Type B pancreatic cell (in vitro differentiated cells): ENCODE data around the gene GPSM1. TPM values are rescaled to one million over a fixed set of nuclear protein-coding genes. Genes with fewer than 3 reads are reported as not detected.

Source experiments
- DNase-seq: peaks from one replicate; pipeline ENCODE4 v3.0.0; 2021; ENCODE audit warnings: mixed read lengths; ENCODE audit not compliant: unreplicated experiment; ENCODE audit errors: extremely low spot score
- H3K27ac Mint-ChIP-seq: 2 replicates; pipeline ENCODE4 v1.8.0; 2021; ENCODE audit warnings: mild to moderate bottlenecking, mixed read lengths
- H3K27me3 Mint-ChIP-seq: 2 replicates; pipeline ENCODE4 v1.8.0; 2021; ENCODE audit warnings: mixed read lengths
- H3K36me3 Mint-ChIP-seq: 2 replicates; pipeline ENCODE4 v1.8.0; 2021; ENCODE audit warnings: mixed read lengths
- H3K4me1 Mint-ChIP-seq: one replicate; pipeline ENCODE4 v1.8.0; 2021; ENCODE audit warnings: mixed read lengths; ENCODE audit not compliant: unreplicated experiment
- H3K4me3 Mint-ChIP-seq: 2 replicates; pipeline ENCODE4 v1.8.0; 2021; ENCODE audit warnings: mild to moderate bottlenecking, mixed read lengths
- H3K9me3 Mint-ChIP-seq: 2 replicates; pipeline ENCODE4 v1.8.0; 2021; ENCODE audit warnings: mixed read lengths
- total RNA-seq: library from RNA; stranded (reverse); gene quantifications from 2 replicates; pipeline ENCODE4 v1.2.1, GENCODE V29; 2021; ENCODE audit warnings: low replicate concordance
- TF ChIP-seq, protein P1 (sequence below): fragments of 200-600 bp; sonication (generic); conservative IDR thresholded peaks from 2 replicates; pipeline ENCODE4 v1.5.0; 2021; ENCODE audit warnings: antibody characterized with exemption, mild to moderate bottlenecking

GPSM1 gene
- total RNA-seq, 1 donor from 2014 or later: 56.2 TPM

DNA sequence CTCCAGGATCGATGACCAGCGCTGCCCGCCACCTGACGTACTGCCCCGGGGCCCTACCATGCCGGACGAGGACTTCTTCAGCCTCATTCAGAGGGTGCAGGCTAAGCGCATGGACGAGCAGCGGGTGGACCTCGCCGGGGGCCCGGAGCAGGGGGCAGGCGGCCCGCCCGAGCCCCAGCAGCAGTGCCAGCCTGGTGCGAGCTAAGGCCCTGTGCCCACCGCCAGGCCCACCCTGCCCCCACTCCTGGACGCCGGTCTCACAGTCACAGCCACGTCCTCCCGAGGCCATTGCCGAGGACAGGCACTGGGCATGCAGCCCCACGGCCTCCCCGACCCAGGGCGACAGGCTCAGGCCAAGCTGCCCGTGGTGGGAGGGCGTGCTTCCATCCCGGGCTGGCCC is 30.7 kb downstream of the GPSM1 start:
- Mint-ChIP-seq H3K4me3 (no peak overlapping the region), H3K27me3 (no peaks in the 10 kb centered on the region), H3K36me3 (no peaks in the 10 kb centered on the region), H3K4me1 (peaks cover 6% of the 10 kb centered on the region), H3K27ac (no peak overlapping the region), H3K9me3 (no peaks in the 10 kb centered on the region)
- TF ChIP-seq, protein P1, sequence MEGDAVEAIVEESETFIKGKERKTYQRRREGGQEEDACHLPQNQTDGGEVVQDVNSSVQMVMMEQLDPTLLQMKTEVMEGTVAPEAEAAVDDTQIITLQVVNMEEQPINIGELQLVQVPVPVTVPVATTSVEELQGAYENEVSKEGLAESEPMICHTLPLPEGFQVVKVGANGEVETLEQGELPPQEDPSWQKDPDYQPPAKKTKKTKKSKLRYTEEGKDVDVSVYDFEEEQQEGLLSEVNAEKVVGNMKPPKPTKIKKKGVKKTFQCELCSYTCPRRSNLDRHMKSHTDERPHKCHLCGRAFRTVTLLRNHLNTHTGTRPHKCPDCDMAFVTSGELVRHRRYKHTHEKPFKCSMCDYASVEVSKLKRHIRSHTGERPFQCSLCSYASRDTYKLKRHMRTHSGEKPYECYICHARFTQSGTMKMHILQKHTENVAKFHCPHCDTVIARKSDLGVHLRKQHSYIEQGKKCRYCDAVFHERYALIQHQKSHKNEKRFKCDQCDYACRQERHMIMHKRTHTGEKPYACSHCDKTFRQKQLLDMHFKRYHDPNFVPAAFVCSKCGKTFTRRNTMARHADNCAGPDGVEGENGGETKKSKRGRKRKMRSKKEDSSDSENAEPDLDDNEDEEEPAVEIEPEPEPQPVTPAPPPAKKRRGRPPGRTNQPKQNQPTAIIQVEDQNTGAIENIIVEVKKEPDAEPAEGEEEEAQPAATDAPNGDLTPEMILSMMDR: no peak
- no peak for DNase-seq

DNA sequence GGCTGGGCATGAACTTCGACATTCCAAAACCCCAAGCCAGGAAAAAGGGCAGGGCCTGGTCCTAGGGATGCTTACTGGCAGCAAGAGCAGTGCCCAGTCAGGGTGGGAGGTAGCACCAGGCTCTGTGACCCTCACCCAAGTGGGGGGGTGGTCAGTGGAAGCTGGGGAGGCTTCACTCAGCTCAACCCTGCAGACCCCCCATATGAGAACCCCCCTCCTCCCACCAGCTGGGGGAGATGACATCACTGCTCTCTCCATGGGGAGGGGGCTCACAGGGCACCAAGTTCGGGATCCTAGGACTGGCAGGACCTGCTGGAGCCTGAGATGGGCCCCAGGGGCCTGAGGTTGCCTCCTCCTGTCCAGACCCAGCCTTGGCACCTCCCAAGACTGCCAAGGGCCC is 31.5 kb downstream of the GPSM1 start:
- Mint-ChIP-seq H3K4me3 (no peak overlapping the region), H3K27ac (no peak overlapping the region), H3K36me3 (no peaks in the 10 kb centered on the region), H3K9me3 (no peaks in the 10 kb centered on the region), H3K27me3 (no peaks in the 10 kb centered on the region), H3K4me1 (peaks cover 6% of the 10 kb centered on the region)
- TF ChIP-seq, protein P1: no peak
- DNase-seq: no peak

DNA sequence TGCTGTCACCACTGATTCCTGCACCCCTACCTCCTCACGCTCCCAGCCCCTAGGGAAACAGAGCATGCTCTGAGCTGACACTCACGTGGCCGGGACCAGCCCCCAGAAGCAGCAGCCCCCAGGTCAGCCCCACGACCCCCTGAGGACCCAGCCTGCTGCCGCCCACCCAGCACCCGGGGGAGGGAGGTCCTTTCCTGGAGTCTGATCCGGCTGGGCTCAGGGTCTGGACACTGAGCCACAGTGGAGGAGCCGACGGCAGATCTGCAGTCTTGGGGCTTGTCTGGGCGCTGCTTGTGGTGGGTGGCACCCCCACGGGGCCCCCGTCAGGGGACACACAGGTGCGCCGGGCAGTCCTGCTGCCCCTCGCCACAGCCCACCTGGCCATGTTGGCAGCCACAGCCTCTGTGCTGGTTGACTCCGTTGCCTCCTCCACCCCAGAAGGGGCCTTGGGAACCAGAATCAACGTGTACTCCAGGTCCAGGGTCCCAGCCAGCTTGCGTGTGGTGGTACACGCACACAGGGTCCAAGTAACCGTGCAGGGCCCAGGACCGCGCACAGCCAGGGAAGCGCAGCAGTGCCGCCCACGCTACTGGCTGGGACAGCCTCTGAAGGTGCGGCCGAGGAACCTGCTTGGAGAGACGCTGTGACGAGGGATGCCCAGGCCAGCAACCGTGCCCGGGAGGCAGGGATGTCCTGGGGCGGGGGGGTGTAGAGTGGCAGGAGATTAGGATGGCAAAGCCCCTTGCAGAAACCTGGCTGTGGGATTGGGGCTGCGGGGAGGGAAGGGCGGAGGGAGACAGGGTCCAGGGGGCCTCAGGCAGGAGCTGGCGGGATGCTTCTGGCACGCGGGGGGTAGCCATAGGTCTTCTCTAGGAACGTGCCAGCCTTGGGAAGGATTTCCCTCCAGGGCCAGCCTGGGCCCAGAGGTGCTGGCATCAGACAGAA is 32.7 kb downstream of the GPSM1 start:
- TF ChIP-seq, protein P1: no peak
- Mint-ChIP-seq H3K27me3 (no peaks in the 10 kb centered on the region), H3K27ac (no peak overlapping the region), H3K9me3 (no peaks in the 10 kb centered on the region), H3K36me3 (no peaks in the 10 kb centered on the region), H3K4me1 (peaks cover 6% of the 10 kb centered on the region), H3K4me3 (no peak overlapping the region)
- DNase-seq: no peak

DNA sequence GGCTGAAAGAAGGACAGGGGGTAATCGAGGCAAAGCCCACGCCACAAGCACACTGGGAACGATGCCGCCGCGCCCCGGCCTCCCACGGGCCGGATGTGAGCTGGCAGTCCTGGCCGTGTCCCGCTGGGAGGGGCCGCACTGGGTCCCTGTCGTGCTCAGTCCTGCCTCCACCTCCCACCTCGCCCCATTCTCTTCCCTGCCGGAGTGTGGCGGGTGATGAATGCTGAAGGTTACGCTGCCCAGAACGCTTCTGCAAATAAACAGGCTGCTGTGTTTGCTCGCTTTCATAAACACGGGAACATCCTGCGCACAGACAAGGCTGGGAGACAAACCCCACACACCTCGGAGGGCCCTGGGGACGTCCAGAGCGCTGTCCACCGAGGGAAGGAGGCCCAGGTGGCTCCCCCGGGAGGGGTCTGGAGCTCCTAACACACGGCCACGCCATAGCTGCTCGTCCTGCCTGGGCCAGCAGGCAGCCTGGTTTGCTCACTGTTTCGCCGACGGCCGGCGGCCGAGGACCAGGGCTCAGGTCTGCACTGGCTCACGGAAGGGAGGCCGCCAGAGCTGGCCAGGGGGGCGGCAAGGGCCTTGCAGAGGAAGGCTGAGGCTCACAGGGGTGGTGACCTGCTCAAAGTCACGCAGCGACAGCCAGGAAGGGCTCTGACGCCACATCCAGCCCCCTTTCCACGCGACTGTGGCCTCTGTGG is 33.9 kb downstream of the GPSM1 start:
- H3K4me3 Mint-ChIP-seq: no peak overlapping the region
- TF ChIP-seq, protein P1: no peak
- no peaks in the 10 kb centered on the region for H3K9me3 Mint-ChIP-seq
- H3K4me1 Mint-ChIP-seq: peaks cover 6% of the 10 kb centered on the region
- no peaks in the 10 kb centered on the region for H3K36me3 Mint-ChIP-seq
- H3K27ac Mint-ChIP-seq: no peak overlapping the region
- DNase-seq: no peak
- H3K27me3 Mint-ChIP-seq: no peaks in the 10 kb centered on the region

DNA sequence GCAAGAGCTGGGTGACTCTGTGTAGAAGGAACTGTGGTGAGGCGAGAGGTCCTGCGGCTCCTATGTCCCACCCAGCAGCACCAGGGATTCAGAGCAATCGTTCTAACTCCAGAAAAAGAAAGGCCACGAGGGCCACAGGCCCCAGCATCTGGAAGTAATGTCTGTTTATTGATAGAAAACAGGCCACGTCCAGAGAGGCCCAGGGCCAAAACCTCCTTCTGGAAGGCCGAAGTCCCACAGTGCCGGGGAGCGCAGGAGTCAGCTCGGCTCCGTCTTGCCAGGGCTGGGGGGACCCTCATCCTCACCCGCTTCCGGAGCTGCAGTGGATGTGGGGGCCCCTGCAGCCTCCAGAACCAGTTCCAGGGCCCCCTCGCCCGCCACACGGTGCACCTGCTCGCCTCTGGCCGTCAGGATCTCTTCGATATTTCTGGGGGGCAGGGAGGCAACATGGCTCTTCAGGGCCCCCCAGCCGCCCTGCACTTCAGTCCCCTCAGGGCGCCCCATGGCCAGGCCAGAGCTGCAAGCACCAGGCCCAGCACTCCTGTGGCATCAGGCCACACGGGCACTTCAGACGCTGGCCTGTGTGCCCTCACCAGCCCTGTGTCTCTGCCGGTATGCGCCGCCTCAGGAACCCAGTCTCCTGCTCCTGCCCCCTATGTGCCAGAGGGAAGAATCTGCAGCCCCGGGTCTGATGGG is 34.6 kb downstream of the GPSM1 start:
- H3K4me3 Mint-ChIP-seq: no peak overlapping the region
- TF ChIP-seq, protein P1: no peak
- H3K36me3 Mint-ChIP-seq: no peaks in the 10 kb centered on the region
- no peak overlapping the region for H3K27ac Mint-ChIP-seq
- no peaks in the 10 kb centered on the region for H3K27me3 Mint-ChIP-seq
- no peak for DNase-seq
- no peaks in the 10 kb centered on the region for H3K9me3 Mint-ChIP-seq
- peaks cover 6% of the 10 kb centered on the region for H3K4me1 Mint-ChIP-seq
